ENCODE results near the gene KIN. TPM values are rescaled to one million over a fixed set of nuclear protein-coding genes. Genes with fewer than 3 reads are reported as not detected.
A peak's percentile ranks its signal among the peaks of the same experiment; 100 is the strongest.

The KIN gene
- total and polyA plus RNA-seq, 2 experiments from 2014 or later = 8.5 to 31.7 TPM

- TF ChIP-seq ETS1 (IDR thresholded peaks at IDR 0.05) = no peak
- TF ChIP-seq EZH2 (IDR thresholded peaks at IDR 0.05; ENCODE audit: low read depth, unreplicated experiment) = no peak
- no peak for TF ChIP-seq POLR2AphosphoS5 (IDR thresholded peaks at IDR 0.05; ENCODE audit: low read depth)
These were observed 43.5 kb downstream of the KIN start (continued) for GRCh38 chr10:7744307-7744706.

GRCh38 chr10:7738536-7739407 lies 49.0 kb downstream of the KIN start:
- Mint-ChIP-seq H3K27me3 (ENCODE audit: insufficient read depth, low read depth, poor library complexity) (peaks cover 2% of the 10 kb centered on the region), H3K9me3 (no peaks in the 10 kb centered on the region), H3K36me3 (ENCODE audit: low read depth) (no peaks in the 10 kb centered on the region), H3K4me3 (no peak overlapping the region), H3K4me1 (no peaks in the 10 kb centered on the region), H3K27ac (no peak overlapping the region)
- H3K27ac ChIP-seq (ENCODE audit: low read depth) = no peak overlapping the region
- no peak overlapping the region for H3K4me2 ChIP-seq
- no peaks in the 10 kb centered on the region for H3K9me2 ChIP-seq (ENCODE audit: insufficient read depth)
- no peaks in the 10 kb centered on the region for H3K4me1 ChIP-seq (ENCODE audit: insufficient read depth)
- ATAC-seq (no peak), DNase-seq (ENCODE audit: low spot score) (no peak)
- H3K4me3 ChIP-seq = no peak overlapping the region
- no peaks in the 10 kb centered on the region for H3F3A ChIP-seq (replicated peaks; ENCODE audit: low read depth)
- no peaks in the 10 kb centered on the region for H3K36me3 ChIP-seq (ENCODE audit: insufficient read depth)
- H3K79me2 ChIP-seq (replicated peaks; ENCODE audit: insufficient read depth) = no peaks in the 10 kb centered on the region
- H4K20me1 ChIP-seq (replicated peaks; ENCODE audit: insufficient read depth) = no peaks in the 10 kb centered on the region
- H2AFZ ChIP-seq = 0 out of 2 replicates have a peak overlapping the region, but pooled peaks have one; percentile 28
- no peaks in the 10 kb centered on the region for H3K27me3 ChIP-seq (ENCODE audit: insufficient read depth)
- TF ChIP-seq REST (IDR thresholded peaks at IDR 0.05; ENCODE audit: unreplicated experiment) (no peak), JUNB (IDR thresholded peaks at IDR 0.05; ENCODE audit: unreplicated experiment) (no peak), POLR2AphosphoS5 (IDR thresholded peaks at IDR 0.05; ENCODE audit: low read depth) (no peak), CTCF (conservative IDR thresholded peaks at IDR 0.05; ENCODE audit: low read depth in 2 of 2) (no peak), ZNF114 (CRISPR knock-in tag; IDR thresholded peaks at IDR 0.05) (no peak), ZNF331 (CRISPR knock-in tag; IDR thresholded peaks at IDR 0.05; ENCODE audit: low read depth) (no peak), STAT1 (IDR thresholded peaks at IDR 0.05; ENCODE audit: unreplicated experiment) (no peak), NANOG (IDR thresholded peaks at IDR 0.05; ENCODE audit: borderline replicate concordance) (no peak), EZH2 (IDR thresholded peaks at IDR 0.05; ENCODE audit: low read depth, unreplicated experiment) (no peak), ZNF462 (CRISPR knock-in tag; IDR thresholded peaks at IDR 0.05) (no peak)

Data from GM23338 (cell line).